GM23248 (cell line): ENCODE measurements around the gene ATG2A. TPM values are rescaled to one million over a fixed set of nuclear protein-coding genes. Genes with fewer than 3 reads are reported as not detected.
A peak's percentile ranks its signal among the peaks of the same experiment; 100 is the strongest.

Source experiments
- DNase-seq: peaks from one replicate; pipeline ENCODE4 v3.0.0-alpha.2; 2015
- H2AFZ ChIP-seq: fragments of 200-600 bp; sonication (generic); 2 replicates; pipeline ENCODE4 v1.6.1; 2016; ENCODE audit warnings: antibody characterized with exemption
- H3F3A ChIP-seq: fragments of 200-600 bp; sonication (generic); 2 replicates; pipeline ENCODE4 v1.6.1; 2016; ENCODE audit warnings: mild to moderate bottlenecking, antibody characterized with exemption, mixed run types; ENCODE audit not compliant: insufficient read depth
- H3K27ac ChIP-seq: fragments of 200-600 bp; sonication (generic); 2 replicates; pipeline ENCODE4 v1.5.1; 2016; ENCODE audit warnings: mild to moderate bottlenecking
- H3K27me3 ChIP-seq: fragments of 200-600 bp; sonication (generic); replicated peaks from 2 replicates; pipeline ENCODE4 v1.6.1; 2016; ENCODE audit warnings: mild to moderate bottlenecking; ENCODE audit not compliant: insufficient read depth
- H3K36me3 ChIP-seq: fragments of 200-600 bp; sonication (generic); 2 replicates; pipeline ENCODE4 v1.6.1; 2016; ENCODE audit warnings: low read depth, mild to moderate bottlenecking
- H3K4me1 ChIP-seq: fragments of 200-600 bp; sonication (generic); 2 replicates; pipeline ENCODE4 v1.6.1; 2016; ENCODE audit warnings: mild to moderate bottlenecking; ENCODE audit not compliant: insufficient read depth
- H3K4me2 ChIP-seq: fragments of 200-600 bp; sonication (generic); one replicate; pipeline ENCODE4 v1.6.1; 2016; ENCODE audit warnings: mild to moderate bottlenecking; ENCODE audit not compliant: unreplicated experiment
- H3K4me3 ChIP-seq: fragments of 200-600 bp; sonication (generic); 2 replicates; pipeline ENCODE4 v1.5.1; 2016; ENCODE audit warnings: mild to moderate bottlenecking
- H3K79me2 ChIP-seq: fragments of 200-600 bp; sonication (generic); 2 replicates; pipeline ENCODE4 v1.6.1; 2016; ENCODE audit warnings: mild to moderate bottlenecking; ENCODE audit not compliant: insufficient read depth
- H3K9ac ChIP-seq: fragments of 200-600 bp; sonication (generic); 2 replicates; pipeline ENCODE4 v1.6.1; 2016; ENCODE audit warnings: mild to moderate bottlenecking
- H3K9me2 ChIP-seq: fragments of 200-600 bp; sonication (generic); 2 replicates; pipeline ENCODE4 v1.6.1; 2016; ENCODE audit warnings: mixed run types, mild to moderate bottlenecking, moderate library complexity; ENCODE audit not compliant: insufficient read depth
- H3K9me3 ChIP-seq: fragments of 200-600 bp; sonication (generic); one replicate; pipeline ENCODE4 v1.6.1; 2017; ENCODE audit warnings: low read depth
- H4K20me1 ChIP-seq: fragments of 200-600 bp; sonication (generic); 2 replicates; pipeline ENCODE4 v1.6.0; 2016; ENCODE audit not compliant: insufficient read depth
- EZH2 ChIP-seq: fragments of 200-600 bp; sonication (generic); IDR thresholded peaks from 2 replicates; pipeline ENCODE4 v1.6.1; 2018; ENCODE audit warnings: antibody characterized with exemption, mild to moderate bottlenecking; ENCODE audit not compliant: insufficient read depth, poor library complexity, severe bottlenecking
- EZH2phosphoT487 ChIP-seq: fragments of 200-600 bp; sonication (generic); IDR thresholded peaks from 2 replicates; pipeline ENCODE4 v1.6.1; 2018; ENCODE audit warnings: antibody characterized with exemption, moderate library complexity, mild to moderate bottlenecking, low read depth; ENCODE audit not compliant: insufficient read depth
- WGBS, 2 experiments: methylation state at CpG; one replicate each; pipeline ENCODE4 v1.1.6; 2015 to 2017; ENCODE audit warnings: low lambda C conversion rate in 2 of 2, low coverage in 1 of 2; ENCODE audit errors: missing lambda C conversion rate in 2 of 2; 5-methylcytosine and 5-hydroxymethylcytosine counted together
- in situ Hi-C: fragments of 300-500 bp; cut with MboI; formaldehyde crosslinking; loops from 2 replicates; pipeline ENCODE4 v1.15.0; 2020
- polyA plus RNA-seq: library from polyadenylated mRNA; unstranded; fragments of >200 nt; fragmentation: Nextera tagmentation; extraction: Ambion mirVana; gene quantifications from 2 replicates; pipeline ENCODE4 v1.2.1, GENCODE V29; 2016
- total RNA-seq: library from RNA; depleted of rRNA; stranded (reverse); fragments of >200 nt; shearing (Covaris generic); gene quantifications from 2 replicates; pipeline ENCODE4 v1.2.3, GENCODE V29; 2014

The ATG2A gene
- total and polyA plus RNA-seq, 2 experiments from 2014 or later: 6.3 to 18.9 TPM

DNA sequence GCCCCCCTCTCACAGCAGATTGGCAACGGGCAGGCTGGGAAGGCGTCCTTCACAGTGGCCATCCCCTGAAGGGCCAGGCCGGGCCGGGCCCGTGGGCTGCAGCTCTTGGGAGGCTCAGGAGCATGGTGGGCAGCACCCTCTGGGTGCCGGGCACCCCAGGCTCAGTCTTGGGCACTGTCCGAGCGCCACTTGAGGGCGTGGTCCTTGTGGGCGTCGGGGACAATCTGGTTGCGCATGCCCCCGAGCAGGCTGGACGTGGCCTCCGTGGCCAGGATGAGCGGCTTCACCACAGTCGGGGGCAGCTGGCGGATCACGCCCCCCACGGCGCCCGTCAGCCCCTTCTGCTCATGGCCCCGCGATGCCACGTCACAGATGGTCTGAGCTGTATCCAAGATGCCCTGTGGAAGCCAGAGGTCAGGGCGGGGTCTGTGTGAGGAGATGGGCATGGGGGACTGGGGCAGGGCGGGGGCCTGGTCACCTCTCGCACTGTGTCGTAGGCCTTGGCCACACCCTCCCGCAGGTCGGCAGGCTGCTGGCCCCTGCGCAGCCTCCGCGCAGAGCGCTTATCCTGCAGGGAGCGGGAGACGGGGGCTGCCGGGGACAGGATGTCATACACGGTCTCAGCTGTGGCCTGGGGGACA lies 22.1 kb downstream of the ATG2A start:
- H3K4me1 ChIP-seq: no peaks in the 10 kb centered on the region
- no peaks in the 10 kb centered on the region for H3F3A ChIP-seq
- no peaks in the 10 kb centered on the region; the same call in 1 of the 2 replicates for H3K36me3 ChIP-seq
- no peak overlapping the region for H3K9ac ChIP-seq
- no peaks in the 10 kb centered on the region for H3K79me2 ChIP-seq
- no peak overlapping the region for H3K27ac ChIP-seq
- no peak overlapping the region for H3K4me3 ChIP-seq
- in situ Hi-C loops: no loop called here
- H4K20me1 ChIP-seq: no peaks in the 10 kb centered on the region
- H3K9me2 ChIP-seq: no peaks in the 10 kb centered on the region
- H2AFZ ChIP-seq: no peak overlapping the region
- DNase-seq: no peak
- TF ChIP-seq EZH2phosphoT487: no peak
- TF ChIP-seq EZH2: no peak
- H3K27me3 ChIP-seq: no peaks in the 10 kb centered on the region
- no peaks in the 10 kb centered on the region for H3K9me3 ChIP-seq
- 78% methylated on average over 24 to 33 of the region's 39 CpGs for WGBS, 2 experiments
- no peak overlapping the region for H3K4me2 ChIP-seq

DNA sequence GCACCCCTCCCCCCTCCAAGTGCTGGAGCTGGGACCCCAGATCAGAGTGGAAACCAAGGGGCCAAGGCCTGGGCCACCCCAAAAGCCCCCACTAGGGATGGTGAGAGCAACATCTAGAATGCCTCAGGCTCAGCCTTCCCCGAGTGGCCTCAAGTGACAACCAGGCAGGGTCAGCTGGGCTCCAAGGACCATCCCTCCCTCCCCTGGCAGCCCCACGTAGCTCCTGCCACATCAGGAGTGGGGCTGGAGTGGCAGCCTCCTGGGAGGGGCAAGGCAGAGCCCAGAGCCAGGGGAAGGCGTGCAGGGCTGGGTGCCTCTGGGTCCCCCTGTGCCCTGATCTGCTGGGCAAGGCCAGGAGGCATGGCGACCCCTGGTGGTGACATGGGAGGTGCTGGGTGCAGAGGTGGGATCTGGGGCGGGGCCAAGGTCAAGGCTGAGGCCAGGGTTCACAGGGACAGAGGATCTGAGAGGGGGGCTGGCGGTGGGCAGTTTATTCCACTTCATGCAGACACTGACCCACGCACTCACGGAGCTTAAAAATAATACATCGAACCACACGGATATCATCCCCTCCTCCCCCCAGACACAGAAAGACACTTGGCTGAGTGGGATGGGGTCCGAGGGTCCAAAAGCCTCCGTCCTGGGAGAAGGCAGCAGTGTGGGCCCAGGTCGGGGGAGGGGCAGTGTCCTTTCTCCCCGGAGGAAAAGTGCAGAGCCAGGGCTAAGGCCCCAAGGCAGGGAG lies 22.8 kb downstream of the ATG2A start:
- 24 to 27% methylated on average over 10 to 14 of the region's 14 CpGs for WGBS, 2 experiments
- Histone ChIP-seq H3K4me1 (no peaks in the 10 kb centered on the region), H3K4me2 (no peak overlapping the region), H3F3A (no peaks in the 10 kb centered on the region), H3K9me3 (no peaks in the 10 kb centered on the region), H3K27me3 (no peaks in the 10 kb centered on the region), H3K36me3 (no peaks in the 10 kb centered on the region), H3K79me2 (no peaks in the 10 kb centered on the region), H4K20me1 (no peaks in the 10 kb centered on the region), H3K9me2 (no peaks in the 10 kb centered on the region), H3K27ac (no peak overlapping the region), H2AFZ (no peak overlapping the region), H3K4me3 (no peak overlapping the region), H3K9ac (no peak overlapping the region)
- in situ Hi-C loops: no loop called here
- DNase-seq: peak; percentile 77
- TF ChIP-seq EZH2 (no peak), EZH2phosphoT487 (no peak)

DNA sequence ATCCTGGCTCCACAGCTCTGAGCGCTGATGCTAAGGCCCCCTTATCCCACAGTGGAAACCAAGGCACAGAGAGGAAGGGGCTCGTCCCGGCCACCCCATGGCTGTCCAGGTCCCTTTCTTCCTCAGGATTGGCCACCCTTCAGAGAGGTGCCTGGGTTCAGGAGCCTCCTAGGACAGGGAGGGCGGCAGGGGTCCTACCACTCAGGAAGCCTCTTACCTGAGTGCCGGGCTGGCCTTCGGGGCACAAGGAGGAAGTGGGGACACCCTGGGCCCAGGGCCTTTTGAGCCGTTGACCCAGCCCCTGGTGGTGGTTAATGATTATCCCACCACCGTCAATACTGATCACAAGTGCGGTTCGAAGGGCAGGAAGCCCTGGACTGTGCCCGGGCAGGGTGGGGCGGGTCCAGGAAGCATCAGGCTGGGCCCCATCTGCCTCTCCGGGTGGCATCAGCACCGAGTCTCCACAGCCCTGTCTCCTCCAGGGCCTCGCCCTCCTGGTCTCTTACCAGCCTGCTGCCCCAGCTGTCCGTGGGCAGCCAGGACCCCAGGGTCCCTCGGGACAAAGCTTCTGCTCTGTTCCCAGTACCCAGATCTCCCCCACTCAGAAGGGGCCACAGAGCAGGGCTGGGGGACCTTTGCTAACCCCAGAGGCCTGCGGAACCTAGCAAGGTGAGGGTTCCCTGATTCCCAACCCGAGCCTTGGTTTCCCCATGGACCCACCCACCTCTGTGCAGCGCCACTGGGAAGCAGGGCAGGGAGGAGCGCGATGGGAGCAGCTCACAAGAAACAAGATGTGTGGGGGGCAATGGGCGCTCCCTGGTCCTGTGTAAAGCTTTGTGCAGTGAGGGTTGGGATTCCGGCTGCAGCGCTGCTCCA lies 23.6 kb downstream of the ATG2A start:
- no peaks in the 10 kb centered on the region for H3K36me3 ChIP-seq
- in situ Hi-C loops: no loop called here
- no peaks in the 10 kb centered on the region for H3K27me3 ChIP-seq
- H3K9ac ChIP-seq: no peak overlapping the region
- no peaks in the 10 kb centered on the region for H3K9me2 ChIP-seq
- 72 to 73% methylated on average over 25 of the region's 25 CpGs for WGBS, 2 experiments
- H3K4me3 ChIP-seq: no peak overlapping the region
- H3K4me2 ChIP-seq: no peak overlapping the region
- H3K79me2 ChIP-seq: no peaks in the 10 kb centered on the region
- no peaks in the 10 kb centered on the region for H3F3A ChIP-seq
- no peaks in the 10 kb centered on the region for H3K9me3 ChIP-seq
- no peak overlapping the region for H3K27ac ChIP-seq
- no peak for DNase-seq
- TF ChIP-seq EZH2 (no peak), EZH2phosphoT487 (no peak)
- no peak overlapping the region for H2AFZ ChIP-seq
- no peaks in the 10 kb centered on the region for H3K4me1 ChIP-seq
- H4K20me1 ChIP-seq: no peaks in the 10 kb centered on the region

DNA sequence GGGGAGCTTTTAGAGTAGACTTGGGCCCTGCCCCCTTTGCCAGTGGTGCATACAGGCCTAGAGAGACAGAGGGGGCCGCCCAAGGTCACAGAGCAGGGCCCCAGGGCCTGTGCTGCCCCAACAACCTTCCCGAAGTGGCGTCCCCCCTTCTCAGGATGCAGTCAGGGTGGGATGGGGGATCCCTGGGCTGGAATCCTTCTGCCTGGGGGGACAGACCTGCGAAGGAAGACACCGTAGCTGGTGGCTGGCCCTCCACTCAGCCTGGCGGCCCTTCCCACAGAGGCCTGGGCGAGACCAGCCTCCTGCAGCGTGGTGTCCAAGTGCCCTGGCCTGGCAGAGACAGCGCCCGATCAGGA lies 24.2 kb downstream of the ATG2A start:
- no peak overlapping the region for H2AFZ ChIP-seq
- H3K9me2 ChIP-seq: no peaks in the 10 kb centered on the region
- H3F3A ChIP-seq: no peaks in the 10 kb centered on the region
- H3K27ac ChIP-seq: no peak overlapping the region
- DNase-seq: no peak
- H3K4me2 ChIP-seq: no peak overlapping the region
- no peak for TF ChIP-seq EZH2phosphoT487
- no peak for TF ChIP-seq EZH2
- no peaks in the 10 kb centered on the region for H3K36me3 ChIP-seq
- H3K4me3 ChIP-seq: no peak overlapping the region
- 93 to 94% methylated on average over 10 of the region's 10 CpGs for WGBS, 2 experiments
- no peaks in the 10 kb centered on the region for H3K27me3 ChIP-seq
- no peaks in the 10 kb centered on the region for H3K9me3 ChIP-seq
- H3K79me2 ChIP-seq: no peaks in the 10 kb centered on the region
- in situ Hi-C loops: no loop called here
- H4K20me1 ChIP-seq: no peaks in the 10 kb centered on the region
- H3K4me1 ChIP-seq: no peaks in the 10 kb centered on the region
- no peak overlapping the region for H3K9ac ChIP-seq
